Astrocyte of the cerebellum (primary cell): ENCODE measurements around the gene PIN1.

Experiments used
- DNase-seq: peaks from one replicate; pipeline ENCODE4 v3.0.0-alpha.2; 2011; ENCODE audit warnings: low read depth
- H3K4me3 ChIP-seq: 2 replicates; pipeline ENCODE4 v1.5.1; 2011; ENCODE audit warnings: mild to moderate bottlenecking, low read depth, low read length, moderate library complexity
- CTCF ChIP-seq: IDR thresholded peaks from 2 replicates; pipeline ENCODE4 v1.5.1; 2012; ENCODE audit warnings: low read length, low read depth, moderate library complexity, mild to moderate bottlenecking; ENCODE audit errors: missing control alignments
- in situ Hi-C: cut with HindIII; loops from 2 replicates; pipeline ENCODE4 v1.10.0; 2017; ENCODE audit warnings: low sequenced_read_pairs

The PIN1 gene

GRCh38 chr19:9862938-9863337 is 27.8 kb downstream of the PIN1 start:
- in situ Hi-C loops, result no loop called here
- no peak for TF ChIP-seq CTCF
- H3K4me3 ChIP-seq, result no peak overlapping the region
- no peak for DNase-seq

GRCh38 chr19:9863759-9864158 is 28.6 kb downstream of the PIN1 start:
- H3K4me3 ChIP-seq, result no peak overlapping the region
- no peak for TF ChIP-seq CTCF
- in situ Hi-C loops, result no loop called here
- DNase-seq, result no peak

- TF ChIP-seq CTCF, result no peak
- H3K4me3 ChIP-seq, result no peak overlapping the region
- no peak for DNase-seq
- in situ Hi-C loops, result no loop called here
Observed at GRCh38 chr19:9865732-9866501, 30.8 kb downstream of the PIN1 start.

GRCh38 chr19:9868983-9869617 is 34.0 kb downstream of the PIN1 start:
- no peak for DNase-seq
- in situ Hi-C loops, result no loop called here
- no peak overlapping the region for H3K4me3 ChIP-seq
- TF ChIP-seq CTCF, result no peak

GRCh38 chr19:9871626-9872338 is 36.7 kb downstream of the PIN1 start:
- no peak for DNase-seq
- H3K4me3 ChIP-seq, result no peak overlapping the region
- no peak for TF ChIP-seq CTCF
- in situ Hi-C loops, result no loop called here

- no peak overlapping the region for H3K4me3 ChIP-seq
- TF ChIP-seq CTCF, result no peak
- DNase-seq, result no peak
- in situ Hi-C loops, result no loop called here
Observed at GRCh38 chr19:9872618-9873242, 37.6 kb downstream of the PIN1 start.
